Mucosa of descending colon (tissue), 3 donors: ENCODE measurements around the gene ADAMTS17. TPM values are rescaled to one million over a fixed set of nuclear protein-coding genes. Genes with fewer than 3 reads are reported as not detected.
A peak's percentile ranks its signal among the peaks of the same experiment; 100 is the strongest.
"Not testable (repeated sequence)": the region's sequence is repeated elsewhere in the genome, so short reads cannot be mapped to it uniquely, and the experiment has no call there.

Experiments used
- ATAC-seq: fragments of 200-7000 bp; cut with Tn5 transposase; one replicate; pipeline ENCODE4 v1.9.1; 2020; ENCODE audit warnings: mild to moderate bottlenecking, moderate library complexity
- DNase-seq, 3 donors: peaks; one replicate each; pipeline ENCODE4 v3.0.0-alpha.2; 2020
- H3K36me3 ChIP-seq: fragments of 200-600 bp; one replicate; pipeline ENCODE4 v1.8.0; 2021; ENCODE audit warnings: low read depth, mild to moderate bottlenecking
- H3K4me1 ChIP-seq: fragments of 200-600 bp; one replicate; pipeline ENCODE4 v1.8.0; 2021; ENCODE audit warnings: low read depth, mild to moderate bottlenecking
- H3K4me3 ChIP-seq: fragments of 200-600 bp; one replicate; pipeline ENCODE4 v1.8.0; 2021; ENCODE audit warnings: mild to moderate bottlenecking
- H3K9me3 ChIP-seq: fragments of 200-600 bp; one replicate; pipeline ENCODE4 v1.8.0; 2021; ENCODE audit warnings: mild to moderate bottlenecking
- intact Hi-C, 2 donors: fragments of 100-400 bp; cut with DNase I in 1 of 2; cut with micrococcal nuclease in 1 of 2; formaldehyde crosslinking; loops; one replicate each; pipeline versions ENCODE4 v1.11.0 to v1.11.1; 2022; cut with DNase I, micrococcal nuclease
- total RNA-seq, 3 donors: library from RNA; stranded (reverse); fragmentation: NEBNext Ultra II Directional in 2 of 3; extraction: Animal tissue kit (Norgen Biotek cat#: 25700) in 2 of 3; gene quantifications; one replicate each; pipeline versions ENCODE4 v1.2.1 to v1.2.4, GENCODE V29; 2021 to 2023
- TF ChIP-seq, protein P1 (sequence below): fragments of 200-600 bp; IDR thresholded peaks from one replicate; pipeline ENCODE4 v1.8.0; 2022; ENCODE audit warnings: antibody characterized with exemption, mild to moderate bottlenecking
- donor health status: DM: no; HTN: no; CAD: no; lungs with moderate emphysema.
- donor health status: DM: no; HTN: no; CAD: no.
- donor health status: DM: no; HTN: yes; CAD: no.

ADAMTS17 gene
- total RNA-seq, 3 donors from 2014 or later: 5.2 to 13.8 (median 6.3) TPM

DNA sequence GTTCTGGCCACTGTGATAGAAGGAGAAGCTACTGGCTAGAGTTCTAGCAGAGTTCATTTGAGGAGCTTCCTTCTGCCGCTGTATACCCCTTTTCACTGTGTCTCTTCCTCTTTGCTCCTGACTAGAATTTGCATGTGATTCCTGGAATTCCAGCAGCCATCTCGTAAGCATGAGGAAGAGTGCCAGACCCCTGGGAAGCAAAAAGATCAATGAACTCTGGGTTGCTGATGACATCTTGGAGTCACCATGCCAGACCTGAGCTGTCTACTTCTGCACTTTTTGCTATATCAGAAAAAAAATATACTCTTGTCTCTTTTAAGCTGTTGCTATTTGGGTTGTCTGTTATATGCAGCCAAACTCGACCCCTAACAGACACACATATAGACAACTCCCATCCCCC is 3.7 kb upstream of the ADAMTS17 start:
- H3K4me1 ChIP-seq: peaks cover 14% of the 10 kb centered on the region
- no peaks in the 10 kb centered on the region for H3K36me3 ChIP-seq
- no peak overlapping the region for H3K4me3 ChIP-seq
- ATAC-seq (no peak), DNase-seq (no peak)
- H3K9me3 ChIP-seq: no peaks in the 10 kb centered on the region
- TF ChIP-seq, protein P1, sequence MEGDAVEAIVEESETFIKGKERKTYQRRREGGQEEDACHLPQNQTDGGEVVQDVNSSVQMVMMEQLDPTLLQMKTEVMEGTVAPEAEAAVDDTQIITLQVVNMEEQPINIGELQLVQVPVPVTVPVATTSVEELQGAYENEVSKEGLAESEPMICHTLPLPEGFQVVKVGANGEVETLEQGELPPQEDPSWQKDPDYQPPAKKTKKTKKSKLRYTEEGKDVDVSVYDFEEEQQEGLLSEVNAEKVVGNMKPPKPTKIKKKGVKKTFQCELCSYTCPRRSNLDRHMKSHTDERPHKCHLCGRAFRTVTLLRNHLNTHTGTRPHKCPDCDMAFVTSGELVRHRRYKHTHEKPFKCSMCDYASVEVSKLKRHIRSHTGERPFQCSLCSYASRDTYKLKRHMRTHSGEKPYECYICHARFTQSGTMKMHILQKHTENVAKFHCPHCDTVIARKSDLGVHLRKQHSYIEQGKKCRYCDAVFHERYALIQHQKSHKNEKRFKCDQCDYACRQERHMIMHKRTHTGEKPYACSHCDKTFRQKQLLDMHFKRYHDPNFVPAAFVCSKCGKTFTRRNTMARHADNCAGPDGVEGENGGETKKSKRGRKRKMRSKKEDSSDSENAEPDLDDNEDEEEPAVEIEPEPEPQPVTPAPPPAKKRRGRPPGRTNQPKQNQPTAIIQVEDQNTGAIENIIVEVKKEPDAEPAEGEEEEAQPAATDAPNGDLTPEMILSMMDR: no peak
- intact Hi-C loops: loop anchor here in 1 of 2 donors (10.0 kb wide), 1 partner anchor 219 kb away; no protein-coding TSS in a partner anchor

DNA sequence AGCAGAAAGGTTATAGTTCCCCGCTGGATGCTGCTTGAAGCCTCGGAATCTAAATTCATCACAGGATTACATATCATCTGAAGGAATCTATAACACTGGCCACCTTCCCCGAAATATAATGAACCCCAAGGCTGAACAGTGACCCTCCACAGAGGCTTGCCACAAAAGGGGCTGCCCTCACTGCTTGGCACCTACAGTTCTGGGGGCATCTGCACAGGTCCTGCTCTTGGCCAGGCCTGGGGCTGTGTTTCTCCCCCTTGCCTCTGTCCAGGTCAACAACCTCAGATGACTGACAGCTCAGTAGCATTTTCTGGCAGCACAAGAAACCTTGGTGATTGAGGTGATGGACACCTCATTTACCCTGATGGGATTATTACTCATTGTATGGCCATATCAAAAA is 1.5 kb upstream of the ADAMTS17 start:
- Histone ChIP-seq H3K4me1 (peaks cover 10% of the 10 kb centered on the region), H3K4me3 (no peak overlapping the region), H3K9me3 (no peaks in the 10 kb centered on the region), H3K36me3 (no peaks in the 10 kb centered on the region)
- intact Hi-C loops: loop anchor here in 1 of 2 donors (10.0 kb wide), 1 partner anchor 222 kb away; no protein-coding TSS in a partner anchor
- TF ChIP-seq, protein P1: no peak
- ATAC-seq: no peak
- DNase-seq: no peak

DNA sequence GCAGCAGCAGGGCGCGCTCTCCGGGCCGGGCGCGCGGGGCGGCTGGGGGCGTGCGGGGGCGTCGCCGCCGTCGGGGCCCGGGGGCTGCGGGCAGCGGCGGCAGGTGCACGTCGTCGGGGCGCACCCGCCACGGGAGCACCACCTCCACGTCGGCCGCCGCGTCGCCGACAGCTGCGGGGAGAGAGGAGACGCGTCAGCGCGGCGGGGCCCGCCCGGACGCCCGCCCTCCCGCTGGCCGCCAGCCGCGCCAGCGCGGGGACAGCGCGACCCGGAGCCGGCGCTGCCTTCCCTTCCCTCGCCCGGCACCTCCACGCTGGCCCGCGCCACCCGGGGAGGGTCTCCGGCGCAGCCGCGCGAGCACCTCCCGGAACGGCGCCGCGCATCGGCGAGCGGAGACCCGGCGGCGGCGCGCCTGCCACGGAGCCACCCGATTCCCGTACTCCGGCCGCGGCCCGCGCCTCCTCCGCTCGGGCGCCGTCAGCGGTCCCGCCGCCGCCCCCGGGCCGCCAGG is 481 bp downstream of the ADAMTS17 start:
- H3K9me3 ChIP-seq: no peaks in the 10 kb centered on the region
- no peaks in the 10 kb centered on the region for H3K36me3 ChIP-seq
- TF ChIP-seq, protein P1: no peak
- ATAC-seq: peak; percentile 30
- peaks cover 10% of the 10 kb centered on the region for H3K4me1 ChIP-seq
- intact Hi-C loops: loop anchor here in 1 of 2 donors (10.0 kb wide), 1 partner anchor 224 kb away; no protein-coding TSS in a partner anchor
- DNase-seq: no peak
- peak overlapping the region; percentile 42 for H3K4me3 ChIP-seq

DNA sequence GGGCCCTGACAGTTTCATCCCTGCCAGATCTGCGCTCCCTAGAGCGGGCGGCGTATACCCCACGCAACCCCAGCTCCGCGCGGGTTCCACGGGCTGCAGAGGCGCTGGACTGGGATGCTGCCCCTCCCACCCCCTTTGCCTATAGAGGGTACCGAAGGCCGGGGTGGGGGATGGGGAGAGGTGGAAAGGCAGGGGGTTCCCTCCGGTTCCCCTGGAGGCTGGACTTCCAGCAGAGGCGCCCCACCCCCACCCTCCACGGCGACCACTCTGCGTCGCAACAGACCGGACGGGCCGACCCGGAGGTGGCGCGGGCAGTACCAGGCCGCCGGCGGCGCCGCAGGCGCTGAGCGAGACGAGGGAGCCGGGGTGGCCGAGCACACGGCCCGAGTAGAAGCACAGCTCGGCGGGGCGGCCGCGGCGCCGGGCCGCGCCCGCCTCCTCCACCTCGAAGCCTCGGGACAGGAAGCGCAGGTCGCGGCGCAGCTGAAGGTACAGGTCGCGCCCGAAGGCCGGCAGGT is 995 bp downstream of the ADAMTS17 start:
- TF ChIP-seq, protein P1: no peak
- ATAC-seq (peak; percentile 14), DNase-seq (peak in 2 of 3 donors; percentile 39 to 65)
- no peaks in the 10 kb centered on the region for H3K36me3 ChIP-seq
- H3K4me1 ChIP-seq: peaks cover 10% of the 10 kb centered on the region
- no peaks in the 10 kb centered on the region for H3K9me3 ChIP-seq
- intact Hi-C loops: loop anchor here in 1 of 2 donors (10.0 kb wide), 1 partner anchor 224 kb away; no protein-coding TSS in a partner anchor
- no peak overlapping the region for H3K4me3 ChIP-seq

DNA sequence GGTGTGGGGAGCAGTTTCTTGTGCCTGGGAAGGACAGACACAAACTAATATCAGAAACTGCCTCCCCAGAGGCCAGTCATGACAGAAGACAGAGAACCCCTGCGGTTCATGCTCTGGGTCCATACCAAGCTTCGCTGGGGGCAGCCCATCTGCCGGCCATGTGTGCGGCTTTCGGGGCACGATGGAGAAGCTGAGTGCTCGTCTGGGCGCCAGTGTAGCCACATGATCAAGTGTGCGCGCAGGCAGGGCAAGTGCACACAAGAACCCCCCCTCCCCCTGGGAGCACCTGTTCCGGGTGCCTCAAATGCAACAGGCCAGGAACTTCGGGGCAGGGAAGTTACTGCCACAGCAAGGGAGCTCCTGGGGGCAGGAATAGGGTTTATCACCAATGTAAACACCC is 1.8 kb downstream of the ADAMTS17 start:
- H3K4me3 ChIP-seq: no peak overlapping the region
- no peaks in the 10 kb centered on the region for H3K9me3 ChIP-seq
- ATAC-seq: no peak
- no peak for DNase-seq
- intact Hi-C loops: loop anchor here in 1 of 2 donors (10.0 kb wide), 2 partner anchors 225 to 405 kb away; no protein-coding TSS in a partner anchor
- TF ChIP-seq, protein P1: no peak
- H3K4me1 ChIP-seq: peaks cover 10% of the 10 kb centered on the region
- no peaks in the 10 kb centered on the region for H3K36me3 ChIP-seq

DNA sequence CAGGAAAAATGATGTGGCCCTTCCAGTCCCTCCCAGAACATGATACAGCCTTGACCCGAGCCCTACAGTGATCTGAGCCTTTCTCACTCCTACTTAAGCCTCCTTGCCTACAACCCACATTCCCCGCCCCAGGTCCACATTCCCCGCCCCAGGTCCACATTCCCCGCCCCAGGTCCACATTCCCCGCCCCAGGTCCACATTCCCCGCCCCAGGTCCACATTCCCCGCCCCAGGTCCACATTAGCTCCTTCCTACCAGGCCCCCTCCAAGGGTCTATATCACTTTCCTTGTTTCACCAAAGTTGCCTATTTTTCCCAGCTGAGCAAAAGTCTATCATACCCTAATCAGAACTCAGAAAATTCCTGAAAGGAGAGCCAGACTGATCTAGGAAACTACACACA is 2.3 kb downstream of the ADAMTS17 start:
- H3K4me3 ChIP-seq, DNase-seq, H3K9me3 ChIP-seq, H3K4me1 ChIP-seq, H3K36me3 ChIP-seq: not testable (repeated sequence)
- intact Hi-C loops: loop anchor here in 1 of 2 donors (10.0 kb wide), 1 partner anchor 405 kb away; no protein-coding TSS in a partner anchor
- peak; percentile 4 for ATAC-seq
